ENCODE measurements around the gene EIF3D. TPM values are rescaled to one million over a fixed set of nuclear protein-coding genes. Genes with fewer than 3 reads are reported as not detected.

The EIF3D gene, protein sequence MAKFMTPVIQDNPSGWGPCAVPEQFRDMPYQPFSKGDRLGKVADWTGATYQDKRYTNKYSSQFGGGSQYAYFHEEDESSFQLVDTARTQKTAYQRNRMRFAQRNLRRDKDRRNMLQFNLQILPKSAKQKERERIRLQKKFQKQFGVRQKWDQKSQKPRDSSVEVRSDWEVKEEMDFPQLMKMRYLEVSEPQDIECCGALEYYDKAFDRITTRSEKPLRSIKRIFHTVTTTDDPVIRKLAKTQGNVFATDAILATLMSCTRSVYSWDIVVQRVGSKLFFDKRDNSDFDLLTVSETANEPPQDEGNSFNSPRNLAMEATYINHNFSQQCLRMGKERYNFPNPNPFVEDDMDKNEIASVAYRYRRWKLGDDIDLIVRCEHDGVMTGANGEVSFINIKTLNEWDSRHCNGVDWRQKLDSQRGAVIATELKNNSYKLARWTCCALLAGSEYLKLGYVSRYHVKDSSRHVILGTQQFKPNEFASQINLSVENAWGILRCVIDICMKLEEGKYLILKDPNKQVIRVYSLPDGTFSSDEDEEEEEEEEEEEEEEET
- 156 to 181 TPM (median 158 TPM) in 5 replicates for total RNA-seq (2022; extraction: Qiagen RNA extraction)

GRCh38 chr22:36528795-36529751 is at the start of gene EIF3D:
Gene EIF3D (minus strand): TSS chr22:36529166. CDS start chr22:36526121, 3,045 bp downstream.

DNA sequence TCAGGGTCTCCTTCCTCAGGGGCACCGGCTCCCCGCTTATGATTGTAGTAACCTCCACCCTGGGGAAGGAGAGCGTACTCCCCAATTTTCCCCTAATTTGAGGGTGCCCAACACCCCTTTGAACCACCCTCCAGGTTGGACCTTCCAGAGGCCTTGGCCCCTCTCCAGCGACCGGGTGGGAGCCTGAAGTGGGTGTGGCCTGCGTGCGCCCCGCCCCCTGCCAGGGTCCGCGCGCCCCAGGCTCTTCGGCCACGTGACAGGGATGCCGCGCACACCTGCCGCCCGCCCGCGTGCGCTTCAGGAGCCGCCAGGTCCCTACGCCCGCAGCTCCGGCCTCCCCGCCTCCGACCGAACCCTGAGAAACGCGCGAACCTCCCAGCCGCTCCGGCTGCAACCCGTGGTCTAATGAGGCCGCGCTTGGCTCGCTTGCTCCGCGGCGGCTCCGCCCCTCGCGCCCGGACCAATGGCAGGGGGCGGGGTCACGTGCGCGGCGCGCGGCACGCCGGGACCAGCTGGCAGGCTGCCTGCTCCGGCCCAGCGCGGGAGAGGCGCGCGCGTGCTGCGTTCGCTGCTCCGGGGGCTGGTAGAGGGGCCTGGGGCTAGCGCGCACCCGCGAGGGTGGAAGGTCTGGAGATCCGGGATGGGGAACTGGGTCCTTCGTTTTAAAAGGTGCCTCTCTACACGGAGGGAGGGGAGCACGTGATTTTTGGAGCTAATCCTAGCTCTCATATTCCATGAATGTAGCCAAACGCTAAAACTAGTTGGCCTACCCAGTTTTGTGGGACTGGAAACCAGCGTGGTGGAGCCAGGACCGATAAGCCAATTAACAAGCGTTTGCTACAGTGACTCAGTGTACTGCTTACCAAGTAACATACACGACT is 22.1 kb downstream of the EIF3D start, which contains the start of gene FOXRED2:
FOXRED2 (minus strand) TSS at position 404 of the 881 bp plus-strand sequence. CDS start 618 bp downstream, outside the sequence.

GRCh38 chr22:36481393-36482168 is 47.4 kb downstream of the EIF3D start, which contains the start of gene TXN2:
Gene TXN2 (minus strand): TSS chr22:36481640. CDS start chr22:36480837, 803 bp downstream.

Other genes starting within 250 kb of the EIF3D start
- 131 to 201 TPM (median 188 TPM) in 5 replicates for gene MYH9, start 141.2 kb downstream of the EIF3D start, total RNA-seq (2022; extraction: Qiagen RNA extraction)
- 60.9 to 66.2 TPM (median 62.3 TPM) in 5 replicates for gene TXN2, start 47.5 kb downstream of the EIF3D start, total RNA-seq (2022; extraction: Qiagen RNA extraction)
- 10.1 to 18.4 TPM (median 16.6 TPM) in 5 replicates for gene FOXRED2, start 22.1 kb downstream of the EIF3D start, total RNA-seq (2022; extraction: Qiagen RNA extraction)
- gene CACNG2, start 174.6 kb upstream of the EIF3D start, total RNA-seq (2022; extraction: Qiagen RNA extraction) = not detected in 5 replicates
- 13.5 to 20.5 TPM (median 19.4 TPM) in 5 replicates for gene IFT27, start 247.0 kb upstream of the EIF3D start, total RNA-seq (2022; extraction: Qiagen RNA extraction)

Measured in A549 treated with dexamethasone at 1 μM for 4 hours (cell line).